GM15510 (cell line): Measurements from ENCODE around the gene ABHD16B.

Experiments
- POLR2A ChIP-seq: IDR thresholded peaks from 3 replicates; pipeline ENCODE4 v1.6.1; 2011; ENCODE audit warnings: borderline replicate concordance; ENCODE audit not compliant: insufficient read length; ENCODE audit errors: extremely low read depth

The ABHD16B gene

GRCh38 chr20:63859166-63859699 is 2.1 kb upstream of the ABHD16B start:
- no peak for TF ChIP-seq POLR2A

- TF ChIP-seq POLR2A = no peak
Observed at GRCh38 chr20:63860325-63861051, 810 bp upstream of the ABHD16B start.

GRCh38 chr20:63861981-63862901 is 943 bp downstream of the ABHD16B start:
- no peak for TF ChIP-seq POLR2A

- no peak for TF ChIP-seq POLR2A
Observed at GRCh38 chr20:63863021-63863797, 1.9 kb downstream of the ABHD16B start.

- TF ChIP-seq POLR2A = peak; percentile 48
Observed at GRCh38 chr20:63863798-63864544, 2.7 kb downstream of the ABHD16B start.

GRCh38 chr20:63864545-63864977 is 3.3 kb downstream of the ABHD16B start:
- no peak for TF ChIP-seq POLR2A

GRCh38 chr20:63864978-63865640 is 3.8 kb downstream of the ABHD16B start, which contains the start of gene TPD52L2:
TPD52L2 (plus strand) TSS chr20:63865270; CDS start chr20:63865366, 96 bp downstream.
- TF ChIP-seq POLR2A = peak; percentile 90

GRCh38 chr20:63868264-63868663 is 7.0 kb downstream of the ABHD16B start:
- TF ChIP-seq POLR2A = no peak

GRCh38 chr20:63873477-63873971 is 12.2 kb downstream of the ABHD16B start:
- TF ChIP-seq POLR2A = no peak

GRCh38 chr20:63876489-63877036 is 15.3 kb downstream of the ABHD16B start:
- no peak for TF ChIP-seq POLR2A

- no peak for TF ChIP-seq POLR2A
Observed at GRCh38 chr20:63877755-63878470, 16.6 kb downstream of the ABHD16B start.
